Measurements from ENCODE around the gene TEX14.

- no peak for TF ChIP-seq CTCF (IDR thresholded peaks at IDR 0.05)
- no peak for TF ChIP-seq POLR2A (IDR thresholded peaks at IDR 0.05)
Observed at GRCh38 chr17:58706351-58707140, 14.7 kb upstream of the TEX14 start.
